ENCODE measurements around the gene PCYT2.

- TF ChIP-seq CTCF (IDR thresholded peaks at IDR 0.05) (no peak), POLR2A (IDR thresholded peaks at IDR 0.05) (no peak), EP300 (IDR thresholded peaks at IDR 0.05) (no peak)
These were observed 11.5 kb upstream of the PCYT2 start for GRCh38 chr17:81922566-81923301.
